Activated gamma-delta T cell treated with anti-CD3 and anti-CD28 coated beads, Interleukin-2, amount 50 U/mL, for 16 hours (primary cell): ENCODE data around the gene TTC38.
A peak's percentile ranks its signal among the peaks of the same experiment; 100 is the strongest.
"Not testable (repeated sequence)": the region's sequence is repeated elsewhere in the genome, so short reads cannot be mapped to it uniquely, and the experiment has no call there.

Experiments used
- DNase-seq: peaks from one replicate; pipeline ENCODE4 v3.0.0-alpha.2; 2020; ENCODE audit warnings: low read depth

The TTC38 gene

GRCh38 chr22:46296257-46297150, 28.7 kb downstream of the TTC38 start, which contains the start of gene GTSE1:
TSS of gene GTSE1 (plus strand) at chr22:46296870. CDS start at chr22:46297401, 531 bp downstream.
- DNase-seq: peak; percentile 94

DNA sequence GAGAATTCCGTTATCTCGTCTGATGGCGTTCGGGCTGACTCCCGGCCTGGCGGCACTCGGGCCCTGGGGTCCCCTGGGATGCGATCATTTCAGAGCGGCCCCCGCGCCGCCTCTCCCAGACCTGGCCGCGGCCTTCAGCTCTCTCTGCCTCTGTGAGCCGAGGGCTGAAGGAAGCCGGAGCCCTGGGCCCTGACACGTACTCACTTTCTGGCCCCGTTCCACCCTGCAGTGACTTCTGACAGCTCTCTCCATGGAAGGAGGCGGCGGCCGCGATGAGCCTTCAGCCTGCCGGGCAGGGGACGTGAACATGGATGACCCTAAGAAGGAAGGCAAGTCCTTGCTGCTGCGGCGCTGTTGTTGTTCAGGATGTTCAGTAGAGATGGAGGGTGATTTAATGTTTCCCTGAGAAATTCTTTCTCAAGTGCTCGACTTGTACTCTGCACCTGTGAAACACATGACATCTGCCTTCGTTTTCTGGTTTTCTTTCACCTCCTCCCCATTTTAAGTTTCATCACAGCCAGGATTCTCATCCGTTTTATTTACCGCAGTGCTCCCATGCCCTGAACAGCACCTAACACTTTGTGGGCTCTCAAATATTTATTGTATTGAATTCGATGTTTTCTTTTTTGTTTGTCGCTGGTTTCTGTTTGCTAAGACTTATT, 29.5 kb downstream of the TTC38 start:
- DNase-seq: no peak

DNA sequence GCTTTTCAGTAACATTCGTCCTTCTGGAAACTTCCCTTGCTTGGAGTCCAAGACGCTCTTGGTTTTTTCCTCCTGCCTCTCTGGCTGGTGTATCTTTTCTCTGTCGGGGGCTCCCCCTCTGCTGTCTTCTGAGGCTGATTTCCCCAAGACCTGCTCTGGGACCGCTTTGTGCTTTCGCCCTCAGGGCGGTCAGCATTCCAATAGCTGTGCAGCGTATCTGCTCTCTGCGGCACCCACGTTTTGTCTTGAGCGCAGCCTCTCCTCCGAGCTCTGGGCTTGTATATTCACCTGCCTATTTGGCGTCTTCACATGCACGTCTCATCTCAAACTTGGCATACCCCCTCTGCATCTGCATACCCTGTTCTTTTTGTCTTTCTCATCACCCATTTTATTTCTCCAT, 31.3 kb downstream of the TTC38 start:
- no peak for DNase-seq

GRCh38 chr22:46300491-46300890, 32.7 kb downstream of the TTC38 start:
- DNase-seq: no peak

GRCh38 chr22:46303347-46303965, 35.6 kb downstream of the TTC38 start:
- no peak for DNase-seq

GRCh38 chr22:46308283-46308988, 40.6 kb downstream of the TTC38 start:
- DNase-seq: no peak

DNA sequence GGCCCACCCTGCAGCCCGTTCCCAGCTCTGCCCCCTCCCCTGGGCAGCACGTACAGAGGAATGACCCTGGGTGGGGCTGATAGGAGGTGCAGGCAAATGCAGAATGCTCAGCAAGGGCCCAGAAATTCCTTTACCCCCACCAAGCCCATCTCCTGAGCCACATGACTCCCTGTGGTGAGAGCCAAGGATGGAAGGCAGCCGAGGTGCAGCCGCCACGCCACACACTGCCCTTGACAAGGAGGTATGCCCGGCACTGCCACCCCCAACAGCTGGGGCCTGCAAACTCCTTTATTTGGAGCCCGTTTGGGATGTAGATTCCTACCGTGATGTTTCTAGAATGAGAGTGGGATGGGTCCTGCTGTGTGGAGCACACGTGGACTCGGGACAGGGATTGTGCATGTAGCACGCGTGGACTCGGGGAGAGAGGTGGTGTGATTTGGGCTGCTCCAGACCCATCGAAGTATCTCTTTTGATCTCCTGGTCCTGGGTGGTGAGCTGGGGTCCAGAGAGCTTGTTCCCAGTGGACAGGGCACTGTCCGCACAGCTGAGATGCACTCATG, 41.8 kb downstream of the TTC38 start:
- no peak for DNase-seq

- no peak for DNase-seq
Measured at GRCh38 chr22:46312056-46312455, 44.2 kb downstream of the TTC38 start.

DNA sequence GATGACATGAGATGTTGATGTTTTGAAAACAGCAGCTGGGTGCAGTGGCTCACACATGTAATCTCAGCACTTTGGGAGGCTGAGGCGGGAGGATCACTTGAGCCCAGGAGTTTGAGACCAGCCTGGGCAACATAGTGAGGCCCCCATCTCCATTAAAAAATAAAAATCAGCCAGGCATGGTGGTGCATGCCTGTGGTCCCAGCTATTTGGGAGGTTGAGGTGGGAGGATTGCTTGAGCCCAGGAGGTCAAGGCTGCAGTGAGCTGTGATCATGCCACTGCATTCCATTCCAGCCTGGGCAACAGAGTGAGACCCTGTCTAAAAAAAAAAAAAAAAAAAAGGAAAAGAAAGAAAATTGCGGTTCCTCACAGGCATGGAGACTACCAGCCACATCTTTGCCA, 45.0 kb downstream of the TTC38 start:
- DNase-seq: not testable (repeated sequence)

GRCh38 chr22:46315976-46316375, 48.2 kb downstream of the TTC38 start:
- DNase-seq: no peak

DNA sequence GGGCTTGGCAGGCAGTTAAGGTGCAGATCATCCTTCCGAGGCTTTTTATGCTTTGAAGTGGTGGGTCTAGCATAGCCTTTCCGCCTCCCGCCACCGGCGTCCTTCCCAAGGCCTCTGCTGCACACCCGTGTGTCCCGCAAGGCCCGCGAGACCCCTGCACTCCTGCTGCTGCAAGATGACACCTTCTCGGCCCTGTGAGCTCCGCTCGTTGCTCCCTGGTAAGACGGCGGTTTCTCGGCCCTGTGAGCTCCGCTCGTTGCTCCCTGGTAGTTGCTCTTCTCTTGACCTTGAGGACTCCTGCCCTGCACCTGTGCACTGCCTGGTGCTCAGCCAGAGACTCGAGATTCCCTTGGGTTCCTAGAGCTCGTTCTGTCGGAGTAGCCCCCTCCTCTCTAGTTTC, 49.8 kb downstream of the TTC38 start:
- no peak for DNase-seq

DNA sequence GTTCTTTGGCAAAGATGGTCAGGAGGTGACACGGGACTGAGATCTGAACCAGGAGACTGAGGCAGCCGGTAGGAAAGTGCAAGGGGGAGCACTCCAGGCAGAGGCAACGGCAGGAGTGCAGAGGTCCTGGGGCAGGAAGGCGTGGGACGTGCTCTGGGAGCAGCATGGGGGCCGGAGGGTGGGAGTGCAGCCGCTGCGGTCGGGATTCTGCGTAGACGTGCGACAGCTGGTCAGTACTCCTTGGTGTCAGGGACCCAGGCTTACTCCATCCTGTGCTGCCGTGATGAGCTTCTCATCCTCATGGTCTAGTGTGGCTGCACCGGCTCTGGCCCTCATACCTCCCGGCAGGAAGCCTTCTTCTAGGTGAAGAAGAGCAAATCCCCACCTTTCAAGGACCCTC, 50.8 kb downstream of the TTC38 start:
- DNase-seq: no peak

DNA sequence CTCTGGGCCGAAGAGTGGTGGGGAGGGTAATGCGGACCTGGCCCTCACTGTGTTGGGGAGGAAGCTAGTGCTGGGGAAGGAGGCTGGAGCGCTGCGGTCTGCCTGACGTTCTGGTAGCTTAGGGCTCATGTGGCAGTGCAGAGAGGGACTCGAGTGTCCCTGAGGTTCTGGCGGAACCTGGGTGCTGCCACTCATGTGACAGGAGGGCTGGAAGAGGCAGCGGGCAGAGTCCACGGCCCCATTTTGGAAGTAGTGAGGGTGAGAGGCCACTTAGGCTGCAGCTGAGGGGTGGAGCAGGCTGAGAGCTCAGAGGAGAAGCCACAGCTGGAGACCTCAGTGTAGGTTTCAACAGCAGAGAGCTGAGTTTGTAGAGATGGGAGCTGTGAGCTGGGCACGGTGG, 51.5 kb downstream of the TTC38 start:
- no peak for DNase-seq

- DNase-seq: no peak
Measured at GRCh38 chr22:46320166-46320710, 52.4 kb downstream of the TTC38 start.

DNA sequence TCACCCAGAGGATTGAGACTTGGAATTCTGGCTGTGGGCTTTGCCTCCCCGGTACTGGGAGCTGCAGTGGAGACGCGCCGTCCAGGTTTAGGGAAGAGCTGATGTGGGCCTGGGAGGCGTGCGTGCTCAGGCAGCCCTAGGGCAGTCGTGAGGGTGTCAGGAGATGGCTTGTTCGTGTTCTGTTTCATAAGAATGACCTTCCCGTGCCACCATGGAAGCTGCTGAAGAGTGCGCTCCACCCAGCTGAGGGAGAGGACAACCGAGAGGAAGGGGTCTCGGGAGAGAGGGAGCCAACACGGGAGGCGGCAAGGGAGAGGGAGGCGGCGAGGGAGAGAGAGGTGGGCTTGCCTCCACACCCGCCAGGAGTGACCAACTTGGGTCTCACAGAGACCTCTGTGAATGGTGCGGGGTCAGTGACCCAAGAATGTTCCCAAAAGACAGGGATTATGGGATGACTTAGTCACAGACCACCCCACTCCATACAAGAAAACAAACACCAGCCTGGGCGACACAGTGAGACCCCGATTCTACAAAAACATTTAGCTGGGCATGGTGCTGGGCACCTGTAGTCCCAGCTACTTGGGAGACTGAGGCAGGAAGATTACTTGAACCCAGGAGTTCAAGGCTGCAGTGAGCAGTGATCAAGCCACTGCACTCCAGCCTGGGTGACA, 53.0 kb downstream of the TTC38 start:
- DNase-seq: no peak

DNA sequence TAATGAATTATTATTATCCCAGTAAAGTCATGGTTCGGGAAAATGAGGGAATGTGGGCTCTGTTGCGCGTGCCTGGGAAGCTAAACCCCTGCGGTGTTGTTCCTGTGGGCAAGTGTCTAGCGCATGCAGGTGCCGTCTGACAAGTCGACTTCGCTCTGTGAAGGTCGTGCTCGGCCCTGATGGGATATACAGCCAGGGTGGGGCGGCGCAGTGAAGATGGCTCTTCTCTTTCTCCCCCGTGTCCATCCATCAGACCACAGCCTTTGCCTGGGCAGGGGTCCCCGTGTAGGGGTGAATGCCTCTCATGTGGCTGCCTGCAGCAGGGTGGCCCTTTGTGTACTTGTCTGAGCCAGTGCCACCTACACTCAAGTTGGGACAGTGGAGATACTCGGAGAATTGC, 54.9 kb downstream of the TTC38 start:
- no peak for DNase-seq

GRCh38 chr22:46323162-46323561, 55.4 kb downstream of the TTC38 start:
- no peak for DNase-seq

GRCh38 chr22:46326066-46326680, 58.4 kb downstream of the TTC38 start:
- no peak for DNase-seq

- no peak for DNase-seq
Measured at GRCh38 chr22:46327691-46328465, 60.1 kb downstream of the TTC38 start.

DNA sequence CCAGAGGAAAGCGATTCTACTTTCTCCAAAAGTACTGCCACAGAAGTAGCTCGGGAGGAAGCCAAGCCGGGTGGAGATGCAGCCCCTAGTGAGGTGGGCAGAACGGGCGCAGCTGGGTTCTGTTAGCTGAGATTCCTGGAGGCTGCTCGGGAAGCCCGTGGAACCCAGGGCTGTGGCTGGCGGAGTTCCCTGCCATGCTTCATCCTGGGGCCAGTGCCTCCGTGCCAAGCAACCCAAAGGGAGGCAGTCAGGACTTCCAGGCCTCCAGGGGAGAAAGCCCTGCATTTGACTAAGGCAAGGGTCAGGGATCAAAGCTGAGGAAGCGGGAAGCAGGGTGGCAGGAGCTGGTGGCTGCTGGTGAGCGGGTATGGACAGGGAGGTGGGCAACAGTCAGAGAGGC, 61.0 kb downstream of the TTC38 start:
- DNase-seq: no peak
